KMS-11 (cell line): ENCODE data around the gene SEC24D.
A peak's percentile ranks its signal among the peaks of the same experiment; 100 is the strongest.

ENCODE experiments used
- H2AFZ ChIP-seq: fragments of 200-600 bp; sonication (generic); 2 replicates; pipeline ENCODE4 v1.6.1; 2016; ENCODE audit warnings: antibody characterized with exemption, mixed run types, low read depth
- H3K27ac ChIP-seq: fragments of 200-600 bp; sonication (generic); 2 replicates; pipeline ENCODE4 v1.6.1; 2016; ENCODE audit warnings: mild to moderate bottlenecking, mixed run types
- H3K27me3 ChIP-seq: fragments of 200-600 bp; sonication (generic); 2 replicates; pipeline ENCODE4 v1.6.1; 2017; ENCODE audit warnings: mild to moderate bottlenecking, low read depth, mixed run types, moderate library complexity; ENCODE audit not compliant: insufficient read depth
- H3K36me3 ChIP-seq: fragments of 200-600 bp; sonication (generic); 2 replicates; pipeline ENCODE4 v1.6.1; 2017; ENCODE audit warnings: mild to moderate bottlenecking, mixed run types; ENCODE audit not compliant: insufficient read depth
- H3K4me1 ChIP-seq: fragments of 200-600 bp; sonication (generic); 2 replicates; pipeline ENCODE4 v1.6.1; 2016; ENCODE audit warnings: mild to moderate bottlenecking, low read depth, mixed run types; ENCODE audit not compliant: poor library complexity, severe bottlenecking
- H3K4me2 ChIP-seq: fragments of 200-600 bp; sonication (generic); 2 replicates; pipeline ENCODE4 v1.7.0; 2016; ENCODE audit warnings: mild to moderate bottlenecking, mixed run types
- H3K4me3 ChIP-seq: fragments of 200-600 bp; sonication (generic); IDR thresholded peaks from 2 replicates; pipeline ENCODE4 v1.6.1; 2017; ENCODE audit warnings: low read depth, low read length, mixed read lengths; ENCODE audit not compliant: insufficient read depth
- H3K79me2 ChIP-seq: fragments of 200-600 bp; sonication (generic); 2 replicates; pipeline ENCODE4 v1.6.1; 2016; ENCODE audit warnings: low read depth, mixed run types; ENCODE audit not compliant: insufficient read depth
- H3K9ac ChIP-seq: fragments of 200-600 bp; sonication (generic); 2 replicates; pipeline ENCODE4 v1.6.1; 2016; ENCODE audit warnings: mild to moderate bottlenecking, mixed run types
- H4K20me1 ChIP-seq: fragments of 200-600 bp; sonication (generic); 2 replicates; pipeline ENCODE4 v1.6.1; 2016; ENCODE audit warnings: mild to moderate bottlenecking, mixed run types; ENCODE audit not compliant: insufficient read depth
- CTCF ChIP-seq: fragments of 200-600 bp; sonication (generic); conservative IDR thresholded peaks from 2 replicates; pipeline ENCODE4 v1.6.1; 2017; ENCODE audit warnings: low read depth, mild to moderate bottlenecking, antibody characterized with exemption, low read length, moderate library complexity, mixed read lengths

SEC24D gene

GRCh38 chr4:118835571-118836300, at the start of gene SEC24D:
Gene SEC24D, minus strand, starts transcription at chr4:118836126. Its CDS starts 2,430 bp downstream, at chr4:118833696.
- H3K79me2 ChIP-seq = peaks cover 27% of the 10 kb centered on the region

GRCh38 chr4:118884716-118885115, 48.8 kb upstream of the SEC24D start:
- no peaks in the 10 kb centered on the region for H3K79me2 ChIP-seq
- H4K20me1 ChIP-seq = no peaks in the 10 kb centered on the region
- H3K27me3 ChIP-seq = no peaks in the 10 kb centered on the region
- no peak overlapping the region for H3K27ac ChIP-seq
- TF ChIP-seq CTCF = no peak
- no peak overlapping the region for H2AFZ ChIP-seq
- H3K36me3 ChIP-seq = no peaks in the 10 kb centered on the region
- H3K9ac ChIP-seq = no peak overlapping the region
- no peak overlapping the region for H3K4me2 ChIP-seq
- H3K4me3 ChIP-seq = no peak overlapping the region
- H3K4me1 ChIP-seq = peaks cover 4% of the 10 kb centered on the region

More at GRCh38 chr4:118835571-118836300, at the start of gene SEC24D:
- peak within 1 kb of the TSS; percentile 60 for H3K4me3 ChIP-seq
- H3K4me2 ChIP-seq = peak within 1 kb of the TSS; percentile 80
- peak within 1 kb of the TSS; percentile 96 for H3K9ac ChIP-seq
- TF ChIP-seq CTCF = no peak
- H3K27me3 ChIP-seq = no peaks in the 10 kb centered on the region
- H3K27ac ChIP-seq = peak within 1 kb of the TSS; percentile 86
- peaks cover 27% of the 10 kb centered on the region for H3K4me1 ChIP-seq
- H2AFZ ChIP-seq = peak within 1 kb of the TSS; percentile 100
- H3K36me3 ChIP-seq = no peaks in the 10 kb centered on the region
- no peaks in the 10 kb centered on the region for H4K20me1 ChIP-seq

- Histone ChIP-seq H3K4me3 (no peak overlapping the region), H3K4me2 (no peak overlapping the region), H4K20me1 (no peaks in the 10 kb centered on the region), H3K79me2 (no peaks in the 10 kb centered on the region), H3K27me3 (no peaks in the 10 kb centered on the region), H3K4me1 (peaks cover 4% of the 10 kb centered on the region), H2AFZ (no peak overlapping the region), H3K36me3 (no peaks in the 10 kb centered on the region), H3K27ac (no peak overlapping the region), H3K9ac (no peak overlapping the region)
- TF ChIP-seq CTCF = 0 out of 2 replicates have a peak, but pooled peaks have one; percentile 19
Observed at GRCh38 chr4:118883861-118884260, 47.9 kb upstream of the SEC24D start.

- H3K27ac ChIP-seq = no peak overlapping the region
- peaks cover 4% of the 10 kb centered on the region for H3K4me1 ChIP-seq
- no peaks in the 10 kb centered on the region for H3K79me2 ChIP-seq
- H3K27me3 ChIP-seq = no peaks in the 10 kb centered on the region
- no peak overlapping the region for H2AFZ ChIP-seq
- H3K4me2 ChIP-seq = no peak overlapping the region
- no peak for TF ChIP-seq CTCF
- no peak overlapping the region for H3K9ac ChIP-seq
- no peaks in the 10 kb centered on the region for H4K20me1 ChIP-seq
- H3K36me3 ChIP-seq = no peaks in the 10 kb centered on the region
- H3K4me3 ChIP-seq = no peak overlapping the region
Observed at GRCh38 chr4:118881512-118882146, 45.7 kb upstream of the SEC24D start.
